ENCODE data around the gene SLC22A2. TPM values are rescaled to one million over a fixed set of nuclear protein-coding genes. Genes with fewer than 3 reads are reported as not detected.

The SLC22A2 gene
- total RNA-seq, 4 donors from 2014 or later, result not detected

DNA sequence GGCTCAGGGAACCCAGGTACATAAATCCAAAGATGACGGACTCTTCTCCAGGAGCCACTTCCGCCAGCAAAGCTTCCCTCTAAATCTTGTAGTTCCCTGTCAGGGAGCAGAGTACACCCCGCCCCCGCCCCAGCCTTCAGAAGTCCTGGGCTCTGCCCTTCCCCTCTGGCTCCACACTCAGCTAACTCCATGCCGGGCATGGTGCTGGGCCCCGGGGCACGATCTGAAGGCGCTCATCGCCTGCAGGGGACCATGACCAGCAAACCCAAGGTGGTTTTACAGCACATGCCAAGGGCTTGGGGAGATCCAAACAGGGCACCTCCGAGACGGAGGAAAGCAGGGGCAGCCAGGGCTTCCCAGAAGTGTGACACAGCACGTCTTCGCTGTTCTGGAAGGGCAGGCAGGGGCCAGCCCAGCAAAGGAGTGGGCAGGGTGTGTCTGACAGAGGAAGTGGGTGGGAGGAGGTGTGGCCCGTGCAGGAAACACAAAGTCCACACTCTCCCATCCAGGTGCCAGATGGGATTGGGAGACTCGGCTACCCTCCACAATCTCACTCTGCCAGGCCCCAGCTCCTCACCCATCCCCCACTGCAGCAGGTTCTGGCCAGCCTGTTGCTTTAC is 41.6 kb upstream of the SLC22A2 start:
- peak overlapping the region; percentile 73 to 84 (median 76) for H3K27ac ChIP-seq

GRCh38 chr6:160299559-160299958 is 40.9 kb upstream of the SLC22A2 start:
- Histone ChIP-seq H3K27me3 (no peaks in the 10 kb centered on the region), H3K36me3 (no peaks in the 10 kb centered on the region), H3K9me3 (no peaks in the 10 kb centered on the region), H3K4me1 (peaks cover 5 to 44% (median 14%) of the 10 kb centered on the region in 3 donors), H3K27ac (peak overlapping the region; percentile 73 to 84 (median 76)), H3K4me3 (no peak overlapping the region)
- WGBS, 2 donors, result 86 to 90% methylated on average over 11 of the region's 11 CpGs
- intact Hi-C loops (cut with DNase I), result no loop called here
- no peak for TF ChIP-seq POLR2A (IDR thresholded peaks at IDR 0.05)
- TF ChIP-seq CTCF (IDR thresholded peaks at IDR 0.05), result no peak
- no peak for DNase-seq

More for the DNA sequence above, 41.6 kb upstream of the SLC22A2 start:
- DNase-seq, result no peak
- Histone ChIP-seq H3K9me3 (no peaks in the 10 kb centered on the region), H3K36me3 (no peaks in the 10 kb centered on the region), H3K4me1 (peaks cover 5 to 44% (median 14%) of the 10 kb centered on the region in 3 donors), H3K27me3 (no peaks in the 10 kb centered on the region), H3K4me3 (peak overlapping the region in 2 of 4 donors; percentile 15 to 16)
- intact Hi-C loops (cut with DNase I), result no loop called here
- no peak for TF ChIP-seq CTCF (IDR thresholded peaks at IDR 0.05)
- TF ChIP-seq POLR2A (IDR thresholded peaks at IDR 0.05), result peak in 1 of 4 donors; percentile 25
- 16 to 24% methylated on average over 2 to 8 of the region's 15 CpGs for WGBS, 2 donors

GRCh38 chr6:160298121-160298520 is 39.5 kb upstream of the SLC22A2 start:
- no peak for DNase-seq
- 80 to 100% methylated on average over 2 to 8 of the region's 8 CpGs for WGBS, 2 donors

DNA sequence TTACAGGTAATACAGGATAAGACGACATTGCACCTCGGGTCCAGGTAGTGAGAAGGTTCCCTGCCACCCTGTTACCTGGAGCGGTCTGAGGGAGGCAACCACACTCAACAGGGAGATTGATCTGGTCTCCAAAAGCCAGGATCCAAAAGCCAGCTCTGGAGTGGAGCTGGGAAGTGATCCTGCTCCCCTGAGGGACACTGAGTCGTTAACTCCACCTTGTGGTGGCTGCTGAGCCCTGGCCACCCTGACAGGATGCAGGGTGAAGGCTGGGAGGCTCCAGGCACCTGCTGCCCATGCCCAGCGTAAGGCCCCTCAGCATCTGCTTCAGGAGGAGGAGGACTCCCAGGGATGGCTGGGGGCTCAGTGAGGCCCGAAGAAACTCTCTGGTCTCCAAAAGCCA is 38.7 kb upstream of the SLC22A2 start:
- 79 to 83% methylated on average over 2 to 3 of the region's 6 CpGs for WGBS, 2 donors
- peak in 1 of 6 experiments; percentile 21 for TF ChIP-seq CTCF (IDR thresholded peaks at IDR 0.05)
- no peak for TF ChIP-seq POLR2A (IDR thresholded peaks at IDR 0.05)
- Histone ChIP-seq H3K27me3 (no peaks in the 10 kb centered on the region), H3K36me3 (no peaks in the 10 kb centered on the region), H3K27ac (no peak overlapping the region), H3K9me3 (no peaks in the 10 kb centered on the region), H3K4me3 (no peak overlapping the region), H3K4me1 (peaks cover 5 to 37% (median 9%) of the 10 kb centered on the region in 3 donors)
- DNase-seq, result no peak
- intact Hi-C loops (cut with DNase I), result no loop called here

More at GRCh38 chr6:160298121-160298520, 39.5 kb upstream of the SLC22A2 start:
- Histone ChIP-seq H3K27me3 (no peaks in the 10 kb centered on the region), H3K4me1 (peaks cover 5 to 39% (median 9%) of the 10 kb centered on the region in 3 donors), H3K4me3 (no peak overlapping the region), H3K9me3 (no peaks in the 10 kb centered on the region), H3K27ac (no peak overlapping the region), H3K36me3 (no peaks in the 10 kb centered on the region)
- TF ChIP-seq CTCF (IDR thresholded peaks at IDR 0.05), result no peak
- TF ChIP-seq POLR2A (IDR thresholded peaks at IDR 0.05), result no peak
- intact Hi-C loops (cut with DNase I), result no loop called here

DNA sequence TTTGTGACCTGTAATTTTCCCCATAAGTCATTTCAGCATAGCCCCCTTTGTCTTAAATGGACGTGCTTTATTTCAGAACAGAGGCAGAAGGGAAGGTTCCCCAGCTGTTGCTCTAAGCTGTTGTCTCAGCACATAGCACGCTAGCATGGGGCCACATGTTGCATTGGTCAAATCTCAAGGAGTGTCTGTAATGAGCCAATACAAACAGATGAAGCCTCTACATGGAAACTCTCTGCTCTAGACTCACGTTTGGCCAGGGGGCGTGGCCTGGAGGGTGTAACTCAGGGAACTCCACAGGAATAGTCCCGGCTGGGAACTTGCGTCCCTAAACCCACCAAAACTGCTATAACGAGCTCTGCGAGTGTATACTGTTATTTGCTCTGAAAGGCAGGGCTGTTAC is 35.2 kb upstream of the SLC22A2 start:
- H3K36me3 ChIP-seq, result no peaks in the 10 kb centered on the region
- TF ChIP-seq CTCF (IDR thresholded peaks at IDR 0.05) (no peak), POLR2A (IDR thresholded peaks at IDR 0.05) (no peak)
- no peaks in the 10 kb centered on the region for H3K9me3 ChIP-seq
- intact Hi-C loops (cut with DNase I), result no loop called here
- H3K27ac ChIP-seq, result no peak overlapping the region
- peaks cover 0 to 7% (median 0%) of the 10 kb centered on the region in 3 donors for H3K4me1 ChIP-seq
- no peak for DNase-seq
- no peaks in the 10 kb centered on the region for H3K27me3 ChIP-seq
- WGBS, 2 donors, result 39 to 50% methylated on average over 6 to 8 of the region's 8 CpGs
- H3K4me3 ChIP-seq, result no peak overlapping the region
